SH-SY5Y (cell line): ENCODE measurements around the gene KBTBD6.

Experiments used
- GATA2 ChIP-seq: IDR thresholded peaks from 2 replicates; pipeline ENCODE4 v1.6.1; 2011; ENCODE audit warnings: mild to moderate bottlenecking, low read depth, low read length
- GATA3 ChIP-seq: IDR thresholded peaks from 2 replicates; pipeline ENCODE4 v1.6.1; 2011; ENCODE audit warnings: low read depth, mild to moderate bottlenecking, low read length, moderate library complexity

- TF ChIP-seq GATA2 (no peak), GATA3 (no peak)
Measured at GRCh38 chr13:41148419-41149283, 16.0 kb upstream of the KBTBD6 start.
